HG03175 (cell line): ENCODE measurements around the gene RTN1.

ENCODE experiments used
- ATAC-seq: cut with Tn5 transposase; IDR thresholded peaks from one replicate; pipeline ENCODE4 v1.9.1; 2021; ENCODE audit warnings: mild to moderate bottlenecking, moderate library complexity; ENCODE audit not compliant: unreplicated experiment

RTN1 gene

GRCh38 chr14:59576332-59577294 is 294.0 kb downstream of the RTN1 start, which contains the start of gene CCDC175:
Gene CCDC175 (minus strand): TSS chr14:59576812. CDS start chr14:59576775, 37 bp downstream.
- ATAC-seq = peak; percentile 99

- ATAC-seq = no peak
These were observed 300.5 kb downstream of the RTN1 start for GRCh38 chr14:59570122-59570521.

DNA sequence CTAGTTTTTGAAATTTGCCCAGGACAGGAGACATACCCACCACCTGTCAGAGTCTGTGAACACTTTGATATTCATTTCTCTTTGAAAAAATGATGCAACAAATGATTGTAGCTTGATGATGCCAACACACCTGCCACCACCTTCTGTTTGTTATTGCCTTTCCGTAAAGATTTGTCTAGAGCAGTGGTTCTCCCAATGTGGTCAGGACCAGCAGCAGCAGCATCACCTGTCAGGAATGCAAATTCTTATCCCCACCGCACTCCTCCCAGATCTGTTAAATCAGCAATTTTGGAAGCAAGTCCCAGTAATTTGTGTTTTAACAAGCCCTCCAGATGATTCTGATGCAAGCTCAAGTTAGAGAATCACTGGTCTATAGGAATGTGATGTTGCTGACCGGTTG is 303.9 kb downstream of the RTN1 start:
- ATAC-seq = no peak

DNA sequence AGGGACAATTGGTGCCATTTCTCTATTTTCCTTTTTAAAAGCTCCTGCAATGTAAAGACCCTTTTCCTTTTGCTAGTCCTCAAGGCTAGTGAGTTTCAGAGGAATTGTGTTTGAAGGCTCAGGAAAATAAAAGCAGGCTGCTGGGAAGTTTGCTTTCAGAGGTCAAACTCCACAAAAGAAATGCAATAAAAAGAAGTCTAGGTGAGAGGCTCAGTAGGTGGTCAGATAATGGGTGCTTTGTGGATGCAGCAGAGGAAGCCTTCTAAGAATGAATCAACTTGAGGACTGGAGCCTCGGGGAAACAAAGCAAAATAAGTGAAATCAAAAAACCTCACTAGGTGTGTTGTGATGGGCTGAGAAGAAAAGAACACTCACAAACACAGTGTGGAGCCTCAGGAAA is 304.3 kb downstream of the RTN1 start:
- no peak for ATAC-seq

DNA sequence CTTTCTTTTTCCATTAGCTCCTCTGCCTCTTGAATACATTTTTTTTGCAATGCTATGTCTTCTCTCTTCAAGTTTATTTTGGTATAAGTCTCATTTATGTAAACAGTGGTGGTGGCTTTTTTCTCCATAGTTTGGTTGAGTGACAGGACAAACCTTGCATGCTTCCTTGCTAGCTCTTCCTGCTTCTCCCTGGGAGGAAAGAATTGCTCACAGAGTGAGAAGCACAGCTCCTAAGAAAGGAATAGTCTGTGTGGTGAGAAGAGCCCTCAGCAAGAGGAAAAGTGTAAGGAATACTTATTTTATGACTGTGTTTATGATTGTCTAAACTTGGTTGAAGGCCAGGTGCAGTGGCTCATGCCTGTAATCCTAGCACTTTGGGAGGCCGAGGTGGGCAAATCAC is 305.5 kb downstream of the RTN1 start:
- no peak for ATAC-seq

- no peak for ATAC-seq
These were observed 306.2 kb downstream of the RTN1 start for GRCh38 chr14:59564366-59564765.

DNA sequence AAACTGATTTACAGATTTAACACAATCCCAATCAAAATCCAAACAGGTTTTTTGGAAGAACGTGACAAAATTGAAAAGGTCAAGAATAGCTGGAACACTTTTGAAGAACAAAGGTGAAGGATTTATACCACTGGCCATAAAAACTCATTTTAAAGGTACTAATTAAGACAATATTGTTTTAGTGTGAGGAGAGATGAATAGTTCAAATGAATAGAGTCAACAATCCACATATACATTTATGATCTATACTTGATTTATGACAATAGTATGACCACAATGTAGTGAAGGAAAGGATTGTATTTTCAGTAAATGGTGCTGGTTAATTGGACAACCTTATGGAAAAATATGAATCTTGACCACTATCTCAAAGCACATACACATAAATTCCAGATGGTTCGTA is 323.3 kb downstream of the RTN1 start:
- no peak for ATAC-seq
